ENCODE data around the gene PTN.
"Not testable (repeated sequence)": the region's sequence is repeated elsewhere in the genome, so short reads cannot be mapped to it uniquely, and the experiment has no call there.

PTN gene

DNA sequence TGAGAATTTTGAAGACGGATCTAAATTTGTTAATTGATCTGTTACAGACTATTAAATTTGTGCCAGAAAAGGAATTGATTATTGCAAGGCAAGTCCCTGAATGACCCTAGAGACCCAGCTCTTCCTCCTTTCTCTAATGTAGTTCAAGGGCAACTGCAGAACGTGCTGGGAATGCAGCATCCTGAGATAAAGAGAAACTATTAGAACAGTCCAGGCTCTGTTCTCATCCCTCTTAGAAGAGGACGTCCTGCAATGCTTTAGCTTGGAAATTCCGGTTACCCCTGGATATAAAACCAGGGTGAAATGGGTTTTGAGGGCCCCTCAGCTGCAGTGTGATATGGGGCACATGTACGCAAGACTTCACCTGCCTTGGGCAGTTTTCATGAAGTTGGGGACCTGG, 67.3 kb downstream of the PTN start:
- Histone ChIP-seq H3K27me3 (ENCODE audit: insufficient read depth, poor library complexity, severe bottlenecking) (no peaks in the 10 kb centered on the region), H3K4me3 (replicated peaks; ENCODE audit: insufficient read depth, low read length) (no peak overlapping the region), H3K27ac (replicated peaks) (no peak overlapping the region)
- TF ChIP-seq, protein P1, sequence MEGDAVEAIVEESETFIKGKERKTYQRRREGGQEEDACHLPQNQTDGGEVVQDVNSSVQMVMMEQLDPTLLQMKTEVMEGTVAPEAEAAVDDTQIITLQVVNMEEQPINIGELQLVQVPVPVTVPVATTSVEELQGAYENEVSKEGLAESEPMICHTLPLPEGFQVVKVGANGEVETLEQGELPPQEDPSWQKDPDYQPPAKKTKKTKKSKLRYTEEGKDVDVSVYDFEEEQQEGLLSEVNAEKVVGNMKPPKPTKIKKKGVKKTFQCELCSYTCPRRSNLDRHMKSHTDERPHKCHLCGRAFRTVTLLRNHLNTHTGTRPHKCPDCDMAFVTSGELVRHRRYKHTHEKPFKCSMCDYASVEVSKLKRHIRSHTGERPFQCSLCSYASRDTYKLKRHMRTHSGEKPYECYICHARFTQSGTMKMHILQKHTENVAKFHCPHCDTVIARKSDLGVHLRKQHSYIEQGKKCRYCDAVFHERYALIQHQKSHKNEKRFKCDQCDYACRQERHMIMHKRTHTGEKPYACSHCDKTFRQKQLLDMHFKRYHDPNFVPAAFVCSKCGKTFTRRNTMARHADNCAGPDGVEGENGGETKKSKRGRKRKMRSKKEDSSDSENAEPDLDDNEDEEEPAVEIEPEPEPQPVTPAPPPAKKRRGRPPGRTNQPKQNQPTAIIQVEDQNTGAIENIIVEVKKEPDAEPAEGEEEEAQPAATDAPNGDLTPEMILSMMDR (IDR thresholded peaks at IDR 0.05; ENCODE audit: insufficient read depth, low read length), result no peak
- no peak for TF ChIP-seq POLR2AphosphoS5 (IDR thresholded peaks at IDR 0.05; ENCODE audit: low read depth)
- TF ChIP-seq GABPA (IDR thresholded peaks at IDR 0.05; ENCODE audit: low read depth), result no peak
- TF ChIP-seq, protein P2, sequence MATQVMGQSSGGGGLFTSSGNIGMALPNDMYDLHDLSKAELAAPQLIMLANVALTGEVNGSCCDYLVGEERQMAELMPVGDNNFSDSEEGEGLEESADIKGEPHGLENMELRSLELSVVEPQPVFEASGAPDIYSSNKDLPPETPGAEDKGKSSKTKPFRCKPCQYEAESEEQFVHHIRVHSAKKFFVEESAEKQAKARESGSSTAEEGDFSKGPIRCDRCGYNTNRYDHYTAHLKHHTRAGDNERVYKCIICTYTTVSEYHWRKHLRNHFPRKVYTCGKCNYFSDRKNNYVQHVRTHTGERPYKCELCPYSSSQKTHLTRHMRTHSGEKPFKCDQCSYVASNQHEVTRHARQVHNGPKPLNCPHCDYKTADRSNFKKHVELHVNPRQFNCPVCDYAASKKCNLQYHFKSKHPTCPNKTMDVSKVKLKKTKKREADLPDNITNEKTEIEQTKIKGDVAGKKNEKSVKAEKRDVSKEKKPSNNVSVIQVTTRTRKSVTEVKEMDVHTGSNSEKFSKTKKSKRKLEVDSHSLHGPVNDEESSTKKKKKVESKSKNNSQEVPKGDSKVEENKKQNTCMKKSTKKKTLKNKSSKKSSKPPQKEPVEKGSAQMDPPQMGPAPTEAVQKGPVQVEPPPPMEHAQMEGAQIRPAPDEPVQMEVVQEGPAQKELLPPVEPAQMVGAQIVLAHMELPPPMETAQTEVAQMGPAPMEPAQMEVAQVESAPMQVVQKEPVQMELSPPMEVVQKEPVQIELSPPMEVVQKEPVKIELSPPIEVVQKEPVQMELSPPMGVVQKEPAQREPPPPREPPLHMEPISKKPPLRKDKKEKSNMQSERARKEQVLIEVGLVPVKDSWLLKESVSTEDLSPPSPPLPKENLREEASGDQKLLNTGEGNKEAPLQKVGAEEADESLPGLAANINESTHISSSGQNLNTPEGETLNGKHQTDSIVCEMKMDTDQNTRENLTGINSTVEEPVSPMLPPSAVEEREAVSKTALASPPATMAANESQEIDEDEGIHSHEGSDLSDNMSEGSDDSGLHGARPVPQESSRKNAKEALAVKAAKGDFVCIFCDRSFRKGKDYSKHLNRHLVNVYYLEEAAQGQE (IDR thresholded peaks at IDR 0.05; ENCODE audit: insufficient replicate concordance, low read depth), result no peak
- TF ChIP-seq SPI1 (IDR thresholded peaks at IDR 0.05; ENCODE audit: borderline replicate concordance, low read depth), result no peak
- DNase-seq (ENCODE audit: low read depth in 1 of 2, low spot score in 1 of 2), result no peak

DNA sequence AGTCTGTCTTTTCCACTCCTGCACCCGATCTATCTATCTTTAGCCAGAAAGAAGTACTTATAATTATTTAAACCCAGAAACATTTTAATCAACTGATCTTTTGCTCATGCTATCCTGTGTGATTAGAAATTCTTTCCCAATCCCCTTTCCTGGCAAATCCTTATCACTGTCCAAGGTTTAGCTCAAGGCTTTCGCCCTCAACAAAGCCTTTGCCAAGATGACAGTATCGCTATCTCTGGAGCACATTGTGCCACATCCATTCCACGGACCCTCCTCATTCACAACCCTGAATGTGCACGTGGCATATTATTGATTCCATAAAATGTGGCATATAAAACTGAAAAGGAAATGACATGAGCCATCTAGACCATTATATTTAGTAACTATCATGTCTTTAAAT, 71.3 kb downstream of the PTN start:
- TF ChIP-seq POLR2AphosphoS5 (IDR thresholded peaks at IDR 0.05; ENCODE audit: low read depth), result no peak
- TF ChIP-seq, protein P1 (IDR thresholded peaks at IDR 0.05; ENCODE audit: insufficient read depth, low read length), result no peak
- no peak for TF ChIP-seq GABPA (IDR thresholded peaks at IDR 0.05; ENCODE audit: low read depth)
- TF ChIP-seq, protein P2 (IDR thresholded peaks at IDR 0.05; ENCODE audit: insufficient replicate concordance, low read depth), result no peak
- no peak for TF ChIP-seq SPI1 (IDR thresholded peaks at IDR 0.05; ENCODE audit: borderline replicate concordance, low read depth)

GRCh38 chr7:137269240-137269639, 74.3 kb downstream of the PTN start:
- Histone ChIP-seq H3K4me3 (replicated peaks; ENCODE audit: insufficient read depth, low read length) (no peak overlapping the region), H3K27ac (replicated peaks) (no peak overlapping the region), H3K27me3 (ENCODE audit: insufficient read depth, poor library complexity, severe bottlenecking) (no peaks in the 10 kb centered on the region)
- DNase-seq (ENCODE audit: low read depth in 1 of 2, low spot score in 1 of 2), result no peak
- TF ChIP-seq POLR2AphosphoS5 (IDR thresholded peaks at IDR 0.05; ENCODE audit: low read depth), result no peak
- TF ChIP-seq GABPA (IDR thresholded peaks at IDR 0.05; ENCODE audit: low read depth), result no peak
- TF ChIP-seq, protein P1 (IDR thresholded peaks at IDR 0.05; ENCODE audit: insufficient read depth, low read length), result no peak
- no peak for TF ChIP-seq SPI1 (IDR thresholded peaks at IDR 0.05; ENCODE audit: borderline replicate concordance, low read depth)
- TF ChIP-seq, protein P2 (IDR thresholded peaks at IDR 0.05; ENCODE audit: insufficient replicate concordance, low read depth), result no peak

More for the DNA sequence above, 71.3 kb downstream of the PTN start:
- Histone ChIP-seq H3K27ac (replicated peaks) (no peak overlapping the region), H3K27me3 (ENCODE audit: insufficient read depth, poor library complexity, severe bottlenecking) (no peaks in the 10 kb centered on the region), H3K4me3 (replicated peaks; ENCODE audit: insufficient read depth, low read length) (no peak overlapping the region)
- no peak for DNase-seq (ENCODE audit: low read depth in 1 of 2, low spot score in 1 of 2)

DNA sequence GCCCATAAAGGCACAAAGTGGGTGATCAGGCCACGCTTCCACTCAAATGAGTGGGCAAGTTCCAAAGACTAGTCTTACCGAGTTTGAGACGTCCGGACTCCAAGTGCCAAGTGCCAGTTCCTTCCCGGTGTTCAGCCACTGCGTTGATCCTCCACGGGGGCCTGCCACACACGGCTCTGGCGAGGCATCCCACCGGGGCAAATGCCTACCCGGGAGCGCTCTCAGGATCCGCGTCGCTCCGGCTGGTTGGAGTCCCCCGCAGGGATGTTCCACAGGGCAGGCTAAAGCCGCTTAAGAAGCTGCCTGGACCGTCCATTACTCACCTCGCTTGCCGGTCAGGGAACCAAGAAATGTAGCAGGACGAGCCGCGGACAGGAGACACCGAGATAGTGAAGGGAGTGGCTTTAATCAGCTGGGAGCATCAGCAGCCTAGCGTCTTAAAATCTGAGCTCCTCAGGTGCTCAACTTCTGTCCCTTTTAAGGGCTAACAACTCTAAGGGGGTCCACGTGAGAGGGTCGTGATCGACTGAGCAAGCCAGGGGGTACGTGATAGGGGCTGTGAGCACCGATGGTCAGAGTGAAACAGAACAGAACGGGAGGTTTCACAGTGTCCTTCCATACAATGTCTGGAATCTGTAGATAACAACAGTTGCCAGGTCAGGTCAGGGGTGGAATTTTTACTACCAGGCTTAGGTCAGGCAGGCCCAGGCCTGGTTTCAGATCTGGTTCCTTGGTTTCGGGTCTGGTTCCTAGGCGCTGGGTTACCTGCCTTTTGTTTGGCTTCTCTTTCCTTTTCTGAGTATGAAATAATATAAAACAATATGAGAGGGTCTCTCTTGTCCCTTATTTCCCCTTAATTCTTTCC, 75.3 kb downstream of the PTN start:
- not testable (repeated sequence) for H3K4me3 ChIP-seq (replicated peaks; ENCODE audit: insufficient read depth, low read length); H3K27me3 ChIP-seq (ENCODE audit: insufficient read depth, poor library complexity, severe bottlenecking); DNase-seq (ENCODE audit: low read depth in 1 of 2, low spot score in 1 of 2); H3K27ac ChIP-seq (replicated peaks)

All from HL-60 (cell line).